NCI-H774 (cell line): ENCODE measurements around the gene SLC44A5.
A peak's percentile ranks its signal among the peaks of the same experiment; 100 is the strongest.
"Not testable (repeated sequence)": the region's sequence is repeated elsewhere in the genome, so short reads cannot be mapped to it uniquely, and the experiment has no call there.

ENCODE experiments used
- DNase-seq: peaks from one replicate; lab custom pipeline; 2025; lab: John Stamatoyannopoulos, UW

SLC44A5 gene

GRCh38 chr1:75611014-75611413 lies at the start of gene SLC44A5:
Gene SLC44A5, minus strand, starts transcription at chr1:75611114. Its CDS starts 69,667 bp downstream, at chr1:75541447.
- no peak for DNase-seq

GRCh38 chr1:75655931-75656330 lies 45.0 kb upstream of the SLC44A5 start:
- no peak for DNase-seq

- not testable (repeated sequence) for DNase-seq
Observed at GRCh38 chr1:75647183-75647582, 36.3 kb upstream of the SLC44A5 start.

DNA sequence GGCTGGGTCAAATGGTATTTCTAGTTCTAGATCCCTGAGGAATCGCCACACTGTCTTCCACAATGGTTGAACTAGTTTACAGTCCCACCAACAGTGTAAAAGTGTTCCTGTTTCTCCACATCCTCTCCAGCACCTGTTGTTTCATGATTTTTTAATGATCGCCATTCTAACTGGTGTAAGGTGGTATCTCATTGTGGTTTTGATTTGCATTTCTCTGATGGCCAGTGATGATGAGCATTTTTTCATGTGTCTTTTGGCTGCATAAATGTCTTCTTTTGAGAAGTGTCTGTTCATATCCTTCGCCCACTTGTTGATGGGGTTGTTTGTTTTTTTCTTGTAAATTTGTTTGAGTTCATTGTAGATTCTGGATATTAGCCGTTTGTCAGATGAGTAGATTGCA lies 34.2 kb upstream of the SLC44A5 start:
- DNase-seq: not testable (repeated sequence)

GRCh38 chr1:75643460-75643859 lies 32.5 kb upstream of the SLC44A5 start:
- no peak for DNase-seq

DNA sequence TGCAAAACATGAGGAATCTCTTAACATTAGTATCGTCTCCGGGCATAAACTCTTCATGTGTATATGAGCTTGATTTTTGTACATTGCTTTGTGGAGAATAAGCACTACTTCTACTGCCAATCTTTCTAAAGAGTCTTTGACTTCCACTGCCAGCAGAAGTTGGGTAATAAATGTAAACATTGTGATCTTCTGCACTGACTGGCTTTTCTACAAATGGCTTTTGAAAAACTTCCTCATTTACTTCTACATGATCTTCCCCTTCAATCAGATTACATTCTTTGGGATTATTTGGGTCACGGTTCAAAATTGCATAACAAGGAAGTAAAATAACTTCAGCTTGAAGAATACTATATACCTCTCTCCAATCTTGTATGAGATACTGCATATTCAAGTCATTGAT lies 30.4 kb upstream of the SLC44A5 start:
- no peak for DNase-seq

DNA sequence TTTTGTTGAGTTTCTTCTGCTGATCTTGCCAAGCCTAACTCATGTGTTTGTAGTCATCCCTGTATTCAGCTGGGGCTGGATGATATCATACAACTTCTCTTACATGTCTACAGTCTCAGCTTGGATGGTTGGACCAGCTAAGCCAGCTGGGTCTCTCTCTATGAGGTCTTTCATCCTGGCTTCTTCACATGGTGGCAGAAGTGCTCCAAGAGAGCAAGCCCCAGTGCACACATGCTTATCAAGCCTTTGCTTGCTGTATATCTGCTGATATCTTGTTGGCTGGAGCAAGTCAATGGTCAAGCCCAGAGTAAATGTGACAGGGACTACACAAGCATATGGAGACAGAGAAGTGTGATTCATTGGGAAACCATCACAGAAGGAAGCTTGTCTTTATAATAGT lies 29.2 kb upstream of the SLC44A5 start:
- DNase-seq: no peak

GRCh38 chr1:75632350-75632949 lies 21.5 kb upstream of the SLC44A5 start:
- DNase-seq: peak; percentile 45

GRCh38 chr1:75630998-75631397 lies 20.1 kb upstream of the SLC44A5 start:
- DNase-seq: no peak

DNA sequence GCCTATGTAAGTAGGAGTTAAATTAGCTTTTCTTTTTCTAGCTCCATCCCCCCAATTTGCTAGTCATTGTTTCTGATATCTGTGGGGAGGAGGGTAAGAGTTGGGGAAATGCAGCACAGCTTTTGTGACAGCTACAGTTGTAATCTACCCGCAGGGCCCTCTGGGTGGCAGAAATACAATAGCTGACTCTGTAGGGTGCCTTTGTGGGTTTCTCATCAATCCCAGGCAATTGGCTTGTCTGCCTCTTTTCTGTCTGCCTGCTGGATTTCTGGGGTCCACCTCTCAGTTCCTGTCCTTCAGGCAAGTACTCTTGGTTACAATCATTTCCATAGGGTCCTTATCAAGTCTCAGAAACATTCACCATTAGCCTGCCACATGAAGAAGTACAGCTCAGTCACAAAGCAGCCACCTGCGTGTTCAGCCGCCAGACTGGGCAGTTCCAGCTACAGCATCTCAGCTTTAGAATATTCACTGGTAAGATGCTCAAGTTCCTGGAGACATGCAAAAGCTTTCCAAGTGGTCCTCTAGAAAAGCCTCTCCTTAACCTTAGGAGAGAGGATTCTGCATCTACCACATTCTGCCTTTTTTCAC lies 19.2 kb upstream of the SLC44A5 start:
- no peak for DNase-seq

- no peak for DNase-seq
Observed at GRCh38 chr1:75625795-75626194, 14.9 kb upstream of the SLC44A5 start.

- DNase-seq: no peak
Observed at GRCh38 chr1:75618382-75618781, 7.5 kb upstream of the SLC44A5 start.

DNA sequence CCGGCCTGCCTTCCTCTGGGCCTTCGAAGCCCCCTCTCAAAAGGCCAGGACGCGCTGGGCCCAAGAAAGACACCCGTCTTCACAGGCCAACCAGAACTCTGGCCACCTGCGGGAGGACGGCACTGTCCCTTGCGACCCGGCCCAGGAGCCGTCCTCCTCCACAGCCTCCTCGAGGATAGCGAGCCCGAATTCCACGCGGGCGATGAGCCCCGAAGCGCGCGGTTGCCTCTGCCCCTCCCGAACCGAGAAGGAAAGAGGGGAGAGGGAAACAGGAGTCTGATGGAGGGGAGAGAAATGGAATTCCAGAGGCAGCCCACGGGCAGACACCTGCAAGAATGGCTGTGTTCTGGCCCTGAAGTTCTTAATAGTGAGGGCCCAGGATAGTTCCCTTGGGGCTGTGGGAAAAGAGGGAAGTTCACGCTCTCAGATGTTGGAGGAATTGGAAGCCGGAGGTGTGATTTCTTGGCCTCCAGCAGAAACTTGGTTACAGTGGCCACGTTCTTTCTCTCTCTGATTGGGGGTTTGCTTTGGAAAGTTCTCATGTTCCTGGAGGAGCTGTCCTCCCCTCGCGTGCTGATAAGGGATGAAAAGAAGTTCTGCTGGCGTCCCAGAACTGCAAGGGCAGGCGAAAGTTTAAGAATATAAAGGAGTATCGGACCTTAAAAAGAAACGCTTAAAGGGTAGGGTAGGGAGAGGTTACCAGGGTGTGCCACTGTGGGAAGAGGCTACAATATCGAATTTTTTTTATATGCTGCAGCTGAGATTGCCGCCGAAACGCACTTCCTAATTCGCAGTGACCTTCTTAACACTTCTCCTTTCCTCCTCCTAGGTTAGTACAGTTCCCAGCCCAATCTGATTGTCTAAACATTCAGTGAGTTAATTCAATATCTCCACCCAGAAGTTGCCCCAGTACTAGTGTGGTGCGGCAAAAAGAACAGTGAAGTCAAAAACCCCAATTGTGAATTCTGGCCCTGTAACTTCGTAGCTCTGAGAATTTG lies 5.8 kb upstream of the SLC44A5 start:
- no peak for DNase-seq

- peak; percentile 38 for DNase-seq
Observed at GRCh38 chr1:75615613-75616435, 4.9 kb upstream of the SLC44A5 start.

DNA sequence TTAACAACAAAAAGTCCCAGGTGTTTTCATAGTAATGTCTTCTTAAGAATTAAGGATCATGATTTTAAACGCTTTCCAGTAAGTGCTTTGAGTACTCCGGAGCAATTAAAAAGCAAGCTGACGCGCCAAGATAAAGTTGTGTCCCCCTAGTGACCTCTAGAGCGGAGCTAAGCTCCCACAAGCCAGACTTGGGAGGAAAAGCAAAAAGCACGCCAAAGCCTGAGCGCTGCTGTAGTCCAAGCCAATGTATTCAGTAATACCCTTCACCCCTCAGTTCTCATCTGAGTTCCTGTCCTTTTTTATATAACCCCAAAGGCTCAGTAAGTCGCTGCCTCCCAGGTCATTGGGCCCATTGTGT lies 3.5 kb upstream of the SLC44A5 start:
- DNase-seq: no peak

DNA sequence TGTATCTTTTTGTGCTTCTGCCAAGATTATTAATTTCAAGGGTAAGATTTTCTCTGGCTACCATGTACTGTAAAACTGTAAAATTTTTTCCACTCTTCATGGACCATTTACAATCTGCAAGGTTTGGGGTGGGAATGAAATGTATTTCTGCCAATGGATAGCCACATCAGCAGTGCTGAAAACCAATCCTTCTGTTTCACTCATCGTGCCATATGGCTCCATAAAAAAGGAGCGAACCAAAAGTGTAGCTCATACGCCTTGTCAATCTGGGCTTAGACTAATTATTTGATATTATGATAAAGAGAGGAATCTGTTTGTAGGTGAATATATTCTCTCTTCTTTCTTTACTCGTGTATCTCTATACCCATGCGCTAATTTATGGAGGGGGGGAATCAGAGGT lies 3.0 kb upstream of the SLC44A5 start:
- no peak for DNase-seq

DNA sequence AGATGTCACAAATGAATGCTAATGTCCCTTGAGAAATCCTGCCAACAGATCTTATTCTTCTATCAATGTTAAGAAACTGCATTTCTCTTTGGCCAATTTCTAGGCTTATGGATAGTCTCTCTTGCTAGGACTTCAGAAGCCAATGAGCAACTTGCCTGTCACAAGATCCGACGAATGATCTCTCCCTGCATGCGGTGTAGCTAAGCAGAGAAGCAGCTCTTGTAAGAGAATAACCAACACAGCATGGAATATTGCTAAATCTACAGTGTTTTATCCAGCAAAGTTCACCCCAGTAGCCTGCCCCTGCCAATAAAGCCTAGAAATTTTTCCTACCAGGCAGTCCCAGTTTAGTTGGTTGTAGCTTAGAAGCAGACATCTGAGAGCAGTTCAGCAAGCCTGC lies 2.1 kb upstream of the SLC44A5 start:
- no peak for DNase-seq

DNA sequence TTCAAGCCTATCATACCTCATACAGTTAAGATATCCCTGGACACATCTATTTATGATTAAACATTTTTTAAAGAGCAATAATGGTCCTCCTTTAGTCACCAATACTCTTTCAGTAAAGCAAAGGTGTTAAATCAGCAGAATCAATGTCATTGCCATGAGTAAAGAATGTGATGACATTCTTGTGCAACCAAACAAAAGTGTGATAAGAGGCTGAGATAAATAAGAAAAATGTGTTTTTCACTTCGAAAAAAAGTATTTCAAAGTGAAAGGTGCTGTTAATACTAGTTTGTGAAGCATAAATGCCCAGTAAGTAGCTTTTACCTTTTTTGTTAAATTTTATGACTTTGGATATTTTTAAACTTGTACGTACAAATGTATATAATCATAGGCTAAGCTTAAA lies 8.4 kb downstream of the SLC44A5 start:
- no peak for DNase-seq

DNA sequence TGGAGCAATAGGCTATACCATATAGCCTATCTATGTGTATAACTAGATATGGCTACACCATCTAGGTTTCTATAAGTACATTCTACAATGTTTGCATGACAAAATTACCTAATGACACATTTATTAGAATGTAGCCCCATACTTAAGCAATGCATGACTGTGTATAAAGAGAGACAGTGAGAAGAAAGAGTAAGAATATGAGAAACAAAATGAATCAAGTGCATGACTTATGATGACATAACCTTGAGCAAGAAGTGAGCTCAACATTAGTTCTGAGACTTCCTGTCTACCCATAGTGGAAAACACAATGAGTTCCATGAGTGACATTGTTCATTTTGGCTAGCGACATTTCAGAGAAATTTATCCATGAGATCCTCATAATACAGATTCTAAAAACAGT lies 10.1 kb downstream of the SLC44A5 start:
- no peak for DNase-seq

GRCh38 chr1:75594327-75594726 lies 16.6 kb downstream of the SLC44A5 start:
- DNase-seq: no peak

DNA sequence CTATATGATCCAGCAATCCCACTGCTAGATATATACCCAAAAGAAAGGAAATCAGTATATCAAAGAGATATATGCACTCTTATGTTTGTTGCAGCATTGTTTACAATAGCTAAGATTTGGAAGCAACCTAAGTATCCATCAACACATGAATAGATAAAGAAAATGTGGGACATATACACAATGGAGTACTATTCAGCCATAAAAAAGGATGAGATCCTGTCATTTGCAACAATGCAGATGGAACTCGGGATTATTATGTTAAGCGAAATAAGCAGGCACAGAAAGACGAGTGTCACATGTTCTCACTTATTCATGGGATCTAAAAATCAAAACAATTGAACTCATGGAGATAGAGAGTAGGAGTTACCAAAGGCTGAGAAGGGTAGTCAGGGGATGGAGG lies 17.5 kb downstream of the SLC44A5 start:
- DNase-seq: not testable (repeated sequence)

- no peak for DNase-seq
Observed at GRCh38 chr1:75589637-75590036, 21.3 kb downstream of the SLC44A5 start.
